HG02623 (cell line): ENCODE measurements around the gene ARHGAP9.
"Not testable (repeated sequence)": the region's sequence is repeated elsewhere in the genome, so short reads cannot be mapped to it uniquely, and the experiment has no call there.

Source experiments
- ATAC-seq: cut with Tn5 transposase; IDR thresholded peaks from one replicate; pipeline ENCODE4 v1.9.1; 2021; ENCODE audit warnings: moderate library complexity; ENCODE audit not compliant: unreplicated experiment

Gene ARHGAP9

GRCh38 chr12:57517718-57518117 is 38.1 kb upstream of the ARHGAP9 start:
- ATAC-seq = not testable (repeated sequence)

DNA sequence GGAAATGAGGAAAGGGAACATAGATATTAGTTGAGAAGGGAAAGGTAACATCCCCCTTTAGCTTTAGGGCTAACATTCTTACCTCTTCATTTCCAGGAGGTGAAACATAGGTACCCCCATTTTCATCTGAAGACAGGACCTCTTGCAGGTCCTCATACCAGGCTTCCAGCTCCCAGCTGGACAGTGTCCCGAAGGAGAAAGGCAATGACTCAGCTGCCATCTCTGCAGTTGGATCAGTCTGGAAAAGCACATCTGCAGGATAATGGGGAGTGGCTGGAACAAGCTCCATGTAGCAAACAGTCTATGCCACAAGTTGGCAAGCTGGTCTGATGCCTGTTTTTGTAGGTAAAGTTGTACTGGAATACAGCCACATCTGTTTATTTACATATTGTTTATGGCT is 37.5 kb upstream of the ARHGAP9 start:
- ATAC-seq = no peak

GRCh38 chr12:57516617-57517153 is 37.0 kb upstream of the ARHGAP9 start:
- ATAC-seq = no peak

GRCh38 chr12:57515934-57516541 is 36.4 kb upstream of the ARHGAP9 start:
- no peak for ATAC-seq

DNA sequence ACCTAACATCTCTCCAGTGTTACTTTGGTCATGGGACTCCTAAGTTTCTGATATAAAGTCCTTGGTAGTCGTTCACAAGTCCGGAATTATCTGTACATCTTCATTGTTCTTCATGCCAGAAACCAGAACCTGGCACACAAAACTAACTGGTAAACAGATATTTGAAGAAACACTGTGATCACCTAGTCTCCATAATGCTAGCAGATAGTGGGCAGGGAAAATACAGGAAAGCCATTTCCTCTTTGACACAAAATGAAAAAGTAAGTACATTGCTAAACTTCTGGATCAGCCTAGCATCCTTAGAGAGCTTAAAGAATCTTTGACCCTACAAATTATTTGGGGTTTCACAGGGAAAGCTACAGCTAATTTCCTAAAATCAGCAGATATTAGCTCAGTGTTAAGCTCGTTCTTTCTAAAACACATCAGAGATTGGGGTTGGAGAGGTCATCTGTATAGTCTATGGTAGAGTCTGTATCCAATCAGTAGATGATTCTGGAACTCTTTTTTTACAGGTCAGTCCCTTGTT is 35.8 kb upstream of the ARHGAP9 start:
- ATAC-seq = no peak

DNA sequence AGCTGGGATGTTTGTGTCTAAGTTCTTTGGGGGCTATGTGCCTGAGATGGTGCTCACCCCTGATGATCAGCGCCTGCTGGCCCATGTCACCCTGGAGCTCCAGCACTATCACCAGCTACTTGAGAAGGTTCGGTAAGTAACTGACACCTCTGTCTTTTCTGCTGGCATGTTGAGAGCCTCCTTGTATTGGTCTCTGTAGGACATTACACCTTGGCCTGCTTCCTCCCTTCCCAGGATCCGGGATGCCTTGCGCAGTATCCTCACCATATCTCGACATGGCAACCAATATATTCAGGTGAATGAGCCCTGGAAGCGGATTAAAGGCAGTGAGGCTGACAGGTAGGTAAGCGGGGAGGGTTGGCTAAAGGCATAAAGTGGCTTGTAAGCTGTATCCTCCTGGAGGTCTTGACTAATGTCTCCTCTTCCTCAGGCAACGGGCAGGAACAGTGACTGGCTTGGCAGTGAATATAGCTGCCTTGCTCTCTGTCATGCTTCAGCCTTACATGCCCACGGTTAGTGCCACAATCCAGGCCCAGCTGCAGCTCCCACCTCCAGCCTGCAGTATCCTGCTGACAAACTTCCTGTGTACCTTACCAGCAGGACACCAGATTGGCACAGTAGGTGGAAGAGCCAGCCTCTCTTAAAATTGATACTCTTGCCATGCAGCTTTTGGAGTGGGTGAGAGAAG is 35.2 kb upstream of the ARHGAP9 start:
- ATAC-seq = no peak

GRCh38 chr12:57514246-57514645 is 34.6 kb upstream of the ARHGAP9 start:
- ATAC-seq = not testable (repeated sequence)

GRCh38 chr12:57513677-57514076 is 34.0 kb upstream of the ARHGAP9 start:
- not testable (repeated sequence) for ATAC-seq

GRCh38 chr12:57513266-57513665 is 33.6 kb upstream of the ARHGAP9 start:
- ATAC-seq = no peak

- ATAC-seq = no peak
These were observed 33.0 kb upstream of the ARHGAP9 start for GRCh38 chr12:57512665-57513064.

DNA sequence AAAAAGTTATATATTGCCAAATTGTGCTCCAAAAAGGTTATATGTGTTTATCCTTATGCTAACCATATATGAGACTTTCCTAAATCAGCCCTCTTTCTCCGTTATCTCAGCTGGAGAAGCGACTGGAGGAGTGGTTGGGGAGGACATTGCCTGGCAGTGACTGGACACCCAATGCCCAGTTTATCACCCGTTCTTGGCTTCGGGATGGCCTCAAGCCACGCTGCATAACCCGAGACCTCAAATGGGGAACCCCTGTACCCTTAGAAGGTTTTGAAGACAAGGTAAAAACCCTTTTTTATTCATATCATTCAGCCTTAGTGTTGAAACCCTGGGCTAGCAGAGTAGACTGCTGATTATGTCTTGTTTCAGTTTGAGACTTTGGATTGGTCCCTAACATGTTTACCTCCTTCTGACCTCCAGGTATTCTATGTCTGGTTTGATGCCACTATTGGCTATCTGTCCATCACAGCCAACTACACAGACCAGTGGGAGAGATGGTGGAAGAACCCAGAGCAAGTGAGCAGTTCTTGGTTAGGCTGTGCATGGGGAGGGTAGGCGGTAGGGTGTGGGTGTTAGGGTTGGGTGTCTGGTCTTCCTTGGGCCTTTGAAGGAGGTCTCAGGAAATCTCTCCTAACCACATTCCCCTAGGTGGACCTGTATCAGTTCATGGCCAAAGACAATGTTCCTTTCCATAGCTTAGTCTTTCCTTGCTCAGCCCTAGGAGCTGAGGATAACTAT is 32.1 kb upstream of the ARHGAP9 start:
- no peak for ATAC-seq

GRCh38 chr12:57511161-57511560 is 31.5 kb upstream of the ARHGAP9 start:
- ATAC-seq = no peak

DNA sequence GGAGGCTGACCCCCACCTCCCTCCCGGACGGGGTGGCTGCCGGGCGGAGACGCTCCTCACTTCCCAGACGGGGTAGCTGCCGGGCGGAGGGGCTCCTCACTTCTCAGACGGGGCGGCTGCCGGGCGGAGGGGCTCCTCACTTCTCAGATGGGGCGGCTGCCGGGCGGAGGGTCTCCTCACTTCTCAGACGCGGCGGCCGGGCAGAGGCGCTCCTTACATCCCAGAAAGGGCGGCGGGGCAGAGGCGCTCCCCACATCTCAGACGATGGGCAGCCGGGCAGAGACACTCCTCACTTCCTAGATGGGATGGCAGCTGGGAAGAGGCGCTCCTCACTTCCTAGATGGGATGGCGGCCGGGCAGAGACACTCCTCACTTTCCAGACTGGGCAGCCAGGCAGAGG is 28.1 kb upstream of the ARHGAP9 start:
- not testable (repeated sequence) for ATAC-seq

GRCh38 chr12:57506541-57506940 is 26.9 kb upstream of the ARHGAP9 start:
- not testable (repeated sequence) for ATAC-seq

GRCh38 chr12:57502311-57502969 is 22.8 kb upstream of the ARHGAP9 start:
- ATAC-seq = not testable (repeated sequence)

GRCh38 chr12:57500213-57500612 is 20.5 kb upstream of the ARHGAP9 start:
- no peak for ATAC-seq

- ATAC-seq = no peak
These were observed 18.9 kb upstream of the ARHGAP9 start for GRCh38 chr12:57498571-57498970.

DNA sequence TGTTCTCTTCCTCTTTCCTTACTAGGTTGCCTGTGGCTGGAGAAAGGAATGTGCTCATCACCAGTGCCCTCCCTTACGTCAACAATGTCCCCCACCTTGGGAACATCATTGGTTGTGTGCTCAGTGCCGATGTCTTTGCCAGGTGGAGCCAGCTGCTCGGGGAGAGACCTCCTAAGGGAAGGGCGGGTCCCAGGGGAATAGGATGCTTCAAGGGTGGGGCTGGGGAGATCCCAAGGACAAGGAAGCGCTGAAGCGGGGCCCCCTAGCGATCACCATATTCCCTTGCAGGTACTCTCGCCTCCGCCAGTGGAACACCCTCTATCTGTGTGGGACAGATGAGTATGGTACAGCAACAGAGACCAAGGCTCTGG is 18.5 kb upstream of the ARHGAP9 start:
- no peak for ATAC-seq

GRCh38 chr12:57497223-57498131 is 17.8 kb upstream of the ARHGAP9 start:
- no peak for ATAC-seq

DNA sequence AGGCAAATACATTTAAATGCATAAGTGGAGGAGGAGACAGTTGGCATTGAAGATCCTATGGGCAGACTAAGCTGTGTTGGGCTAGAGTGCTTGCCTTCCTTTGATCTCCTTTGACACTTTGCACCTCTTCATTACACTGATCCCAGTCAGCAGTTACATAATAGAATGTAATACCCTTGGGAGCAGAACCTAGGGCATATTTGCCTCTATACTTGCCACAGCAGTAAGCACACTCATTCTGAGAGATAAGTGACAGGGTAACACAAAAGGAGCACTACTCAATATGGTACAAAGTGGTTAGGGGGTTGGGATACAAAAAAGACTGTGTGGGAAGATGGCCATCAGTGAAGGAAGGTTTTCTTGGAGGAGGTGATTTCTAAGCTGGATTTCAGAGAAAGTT is 17.2 kb upstream of the ARHGAP9 start:
- ATAC-seq = no peak
